ENCODE data around the gene PRSS33. TPM values are rescaled to one million over a fixed set of nuclear protein-coding genes. Genes with fewer than 3 reads are reported as not detected.
A peak's percentile ranks its signal among the peaks of the same experiment; 100 is the strongest.

Gene PRSS33
- total and polyA plus RNA-seq, 9 of the 15 experiments (the other 6 are each of a cell fraction or from before 2014, with no cell fraction given): not detected

GRCh38 chr16:2752035-2752849 is 35.1 kb downstream of the PRSS33 start, which contains the start of gene SRRM2 (continued):
- TF ChIP-seq TCFL5 (CRISPR knock-in tag; conservative IDR thresholded peaks at IDR 0.05) (no peak), ZNF707 (CRISPR knock-in tag; conservative IDR thresholded peaks at IDR 0.05) (no peak), BRD9 (IDR thresholded peaks at IDR 0.05; ENCODE audit: low read depth, partially characterized antibody) (no peak), SAFB (IDR thresholded peaks at IDR 0.05; ENCODE audit: borderline replicate concordance, low read depth, low read length) (no peak), MYBL2 (IDR thresholded peaks at IDR 0.05; ENCODE audit: low read depth) (no peak), MYBL2 (CRISPR knock-in tag; IDR thresholded peaks at IDR 0.05; ENCODE audit: borderline replicate concordance) (no peak), NCOA2 (IDR thresholded peaks at IDR 0.05; ENCODE audit: partially characterized antibody in 2 of 2) (no peak), ZNF398 (CRISPR knock-in tag; IDR thresholded peaks at IDR 0.05) (no peak), ILF3 (IDR thresholded peaks at IDR 0.05; ENCODE audit: borderline replicate concordance) (peak; percentile 87; the same call in 1 of the 2 replicates), EHMT2 (IDR thresholded peaks at IDR 0.05) (no peak), RBFOX2 (IDR thresholded peaks at IDR 0.05; ENCODE audit: low read depth, low read length) (peak; percentile 96), FOXJ3 (CRISPR knock-in tag; IDR thresholded peaks at IDR 0.05) (no peak), EWSR1 (IDR thresholded peaks at IDR 0.05; ENCODE audit: borderline replicate concordance, low read depth, partially characterized antibody) (no peak)
- TF ChIP-seq, protein P1, sequence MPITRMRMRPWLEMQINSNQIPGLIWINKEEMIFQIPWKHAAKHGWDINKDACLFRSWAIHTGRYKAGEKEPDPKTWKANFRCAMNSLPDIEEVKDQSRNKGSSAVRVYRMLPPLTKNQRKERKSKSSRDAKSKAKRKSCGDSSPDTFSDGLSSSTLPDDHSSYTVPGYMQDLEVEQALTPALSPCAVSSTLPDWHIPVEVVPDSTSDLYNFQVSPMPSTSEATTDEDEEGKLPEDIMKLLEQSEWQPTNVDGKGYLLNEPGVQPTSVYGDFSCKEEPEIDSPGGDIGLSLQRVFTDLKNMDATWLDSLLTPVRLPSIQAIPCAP (CRISPR knock-in tag; IDR thresholded peaks at IDR 0.05; ENCODE audit: borderline replicate concordance): no peak; the same call in 1 of the 2 replicates
- TF ChIP-seq, protein P2, sequence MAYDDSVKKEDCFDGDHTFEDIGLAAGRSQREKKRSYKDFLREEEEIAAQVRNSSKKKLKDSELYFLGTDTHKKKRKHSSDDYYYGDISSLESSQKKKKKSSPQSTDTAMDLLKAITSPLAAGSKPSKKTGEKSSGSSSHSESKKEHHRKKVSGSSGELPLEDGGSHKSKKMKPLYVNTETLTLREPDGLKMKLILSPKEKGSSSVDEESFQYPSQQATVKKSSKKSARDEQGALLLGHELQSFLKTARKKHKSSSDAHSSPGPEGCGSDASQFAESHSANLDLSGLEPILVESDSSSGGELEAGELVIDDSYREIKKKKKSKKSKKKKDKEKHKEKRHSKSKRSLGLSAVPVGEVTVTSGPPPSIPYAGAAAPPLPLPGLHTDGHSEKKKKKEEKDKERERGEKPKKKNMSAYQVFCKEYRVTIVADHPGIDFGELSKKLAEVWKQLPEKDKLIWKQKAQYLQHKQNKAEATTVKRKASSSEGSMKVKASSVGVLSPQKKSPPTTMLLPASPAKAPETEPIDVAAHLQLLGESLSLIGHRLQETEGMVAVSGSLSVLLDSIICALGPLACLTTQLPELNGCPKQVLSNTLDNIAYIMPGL (CRISPR knock-in tag; IDR thresholded peaks at IDR 0.05): peak; percentile 64
- TF ChIP-seq, protein P3, sequence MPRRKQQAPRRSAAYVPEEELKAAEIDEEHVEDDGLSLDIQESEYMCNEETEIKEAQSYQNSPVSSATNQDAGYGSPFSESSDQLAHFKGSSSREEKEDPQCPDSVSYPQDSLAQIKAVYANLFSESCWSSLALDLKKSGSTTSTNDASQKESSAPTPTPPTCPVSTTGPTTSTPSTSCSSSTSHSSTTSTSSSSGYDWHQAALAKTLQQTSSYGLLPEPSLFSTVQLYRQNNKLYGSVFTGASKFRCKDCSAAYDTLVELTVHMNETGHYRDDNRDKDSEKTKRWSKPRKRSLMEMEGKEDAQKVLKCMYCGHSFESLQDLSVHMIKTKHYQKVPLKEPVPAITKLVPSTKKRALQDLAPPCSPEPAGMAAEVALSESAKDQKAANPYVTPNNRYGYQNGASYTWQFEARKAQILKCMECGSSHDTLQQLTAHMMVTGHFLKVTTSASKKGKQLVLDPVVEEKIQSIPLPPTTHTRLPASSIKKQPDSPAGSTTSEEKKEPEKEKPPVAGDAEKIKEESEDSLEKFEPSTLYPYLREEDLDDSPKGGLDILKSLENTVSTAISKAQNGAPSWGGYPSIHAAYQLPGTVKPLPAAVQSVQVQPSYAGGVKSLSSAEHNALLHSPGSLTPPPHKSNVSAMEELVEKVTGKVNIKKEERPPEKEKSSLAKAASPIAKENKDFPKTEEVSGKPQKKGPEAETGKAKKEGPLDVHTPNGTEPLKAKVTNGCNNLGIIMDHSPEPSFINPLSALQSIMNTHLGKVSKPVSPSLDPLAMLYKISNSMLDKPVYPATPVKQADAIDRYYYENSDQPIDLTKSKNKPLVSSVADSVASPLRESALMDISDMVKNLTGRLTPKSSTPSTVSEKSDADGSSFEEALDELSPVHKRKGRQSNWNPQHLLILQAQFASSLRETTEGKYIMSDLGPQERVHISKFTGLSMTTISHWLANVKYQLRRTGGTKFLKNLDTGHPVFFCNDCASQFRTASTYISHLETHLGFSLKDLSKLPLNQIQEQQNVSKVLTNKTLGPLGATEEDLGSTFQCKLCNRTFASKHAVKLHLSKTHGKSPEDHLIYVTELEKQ (CRISPR knock-in tag; IDR thresholded peaks at IDR 0.05): no peak; the same call in 1 of the 2 replicates

Measured in K562 (cell line).